HepG2 (cell line): ENCODE data around the gene CACNA1C. TPM values are rescaled to one million over a fixed set of nuclear protein-coding genes. Genes with fewer than 3 reads are reported as not detected.

Source experiments
- ATAC-seq: fragments of 200-7000 bp; cut with Tn5 transposase; 3 replicates; pipeline ENCODE4 v1.9.1; 2020; ENCODE audit warnings: mild to moderate bottlenecking, moderate library complexity
- BruUV-seq: library from RNA; stranded (reverse); fragments of 400-500 nt; replicated peaks from 2 replicates; lab custom pipeline; 2021; lab: Mats Ljungman, UMichigan
- CTCF ChIA-PET: fragments of 300-600 bp; formaldehyde crosslinking; extraction: SDS; loops from one replicate; lab custom pipeline; 2021; ENCODE audit warnings: low total read pairs, inconsistent platforms, low intra/inter-chr PET ratio; lab: Yijun Ruan, JAX
- POLR2A ChIA-PET: fragments of 350-600 bp; sonication (Branson Sonifier 250); formaldehyde crosslinking; loops from one replicate; lab custom pipeline; 2020; ENCODE audit warnings: antibody characterized with exemption, inconsistent platforms; lab: Yijun Ruan, JAX
- DNase-seq: peaks from one replicate; pipeline ENCODE4 v3.0.0-alpha.2; 2015; ENCODE audit warnings: low spot score
- FAIRE-seq: peaks from 3 replicates; lab custom pipeline; 2011; peaks lifted over from hg19 to GRCh38; lab: Jason Lieb, UNC
- H2AFZ ChIP-seq: one replicate; pipeline ENCODE4 v1.6.1; 2011; ENCODE audit warnings: low read length, inconsistent platforms
- H3K27ac ChIP-seq: fragments of 300-600 bp; 3 replicates; pipeline ENCODE4 v1.8.0; 2011; ENCODE audit warnings: mixed run types, mild to moderate bottlenecking, mixed read lengths, low read length, inconsistent platforms; ENCODE audit not compliant: insufficient read depth; ENCODE audit errors: extremely low read length
- H3K27me3 ChIP-seq, 2 experiments: fragments of 200-600 bp in 1 of 2; 2 replicates in 1 of 2; 3 replicates in 1 of 2; pipeline versions ENCODE4 v1.6.0 to v1.8.0; 2011; ENCODE audit warnings: low read length in 2 of 2, mild to moderate bottlenecking in 2 of 2, moderate library complexity in 2 of 2, inconsistent platforms in 1 of 2; ENCODE audit not compliant: insufficient read depth in 2 of 2, control insufficient read depth in 1 of 2
- H3K36me3 ChIP-seq, 2 experiments: fragments of 200-600 bp in 1 of 2; replicated peaks in 1 of 2; 2 replicates in 1 of 2; 3 replicates in 1 of 2; pipeline versions ENCODE4 v1.5.1 to v1.8.0; 2011; ENCODE audit warnings: low read length in 2 of 2, inconsistent platforms in 1 of 2; ENCODE audit not compliant: insufficient read depth in 2 of 2, control insufficient read depth in 1 of 2
- H3K4me1 ChIP-seq: 2 replicates; pipeline ENCODE4 v1.5.1; 2012; ENCODE audit warnings: low read length, inconsistent platforms; ENCODE audit not compliant: insufficient read depth
- H3K4me2 ChIP-seq: 2 replicates; pipeline ENCODE4 v1.6.0; 2011; ENCODE audit warnings: low read depth, low read length, inconsistent platforms
- H3K4me3 ChIP-seq, 3 experiments: fragments of 200-600 bp in 1 of 3; sonication (generic), shearing (Covaris generic) in 1 of 3; replicated peaks in 1 of 3; 2 replicates each; pipeline ENCODE4 v1.5.1; 2011 to 2016; ENCODE audit warnings: low read length in 3 of 3, inconsistent platforms in 2 of 3, low read depth in 2 of 3, mild to moderate bottlenecking in 2 of 3, control low read depth in 1 of 3, mixed read lengths in 1 of 3; ENCODE audit not compliant: insufficient read depth in 1 of 3
- H3K79me2 ChIP-seq: one replicate; pipeline ENCODE4 v1.6.1; 2011; ENCODE audit warnings: low read length, inconsistent platforms; ENCODE audit not compliant: insufficient read depth
- H3K9ac ChIP-seq: 2 replicates; pipeline ENCODE4 v1.6.0; 2011; ENCODE audit warnings: mild to moderate bottlenecking, low read depth, low read length, inconsistent platforms; ENCODE audit not compliant: insufficient read depth
- H3K9me3 ChIP-seq: 2 replicates; pipeline ENCODE4 v1.5.1; 2012; ENCODE audit warnings: mild to moderate bottlenecking, low read length
- H4K20me1 ChIP-seq: 2 replicates; pipeline ENCODE4 v1.6.0; 2011; ENCODE audit warnings: inconsistent platforms, mild to moderate bottlenecking, low read length, moderate library complexity; ENCODE audit not compliant: insufficient read depth
- CHD2 ChIP-seq: IDR thresholded peaks from 2 replicates; pipeline ENCODE4 v1.6.1; 2011; ENCODE audit warnings: low read depth, low read length, improper control_type of control experiment
- ELF1 ChIP-seq: sonication (generic); formaldehyde crosslinking; IDR thresholded peaks from 2 replicates; pipeline ENCODE4 v1.4.0; 2020; ENCODE audit warnings: missing genetic modification reagents
- JUN ChIP-seq: sonication (generic); formaldehyde crosslinking; IDR thresholded peaks from 2 replicates; pipeline ENCODE4 v1.4.0; 2020; ENCODE audit warnings: mild to moderate bottlenecking, missing genetic modification reagents
- KLF13 ChIP-seq: sonication (generic); formaldehyde crosslinking; IDR thresholded peaks from 2 replicates; pipeline ENCODE4 v1.4.0; 2020; ENCODE audit warnings: mild to moderate bottlenecking, missing genetic modification reagents
- MEIS2 ChIP-seq: sonication (generic); formaldehyde crosslinking; IDR thresholded peaks from 2 replicates; pipeline ENCODE4 v1.9.0; 2021; ENCODE audit warnings: mild to moderate bottlenecking, missing genetic modification reagents
- MTA1 ChIP-seq: sonication (generic); formaldehyde crosslinking; IDR thresholded peaks from 2 replicates; pipeline ENCODE4 v1.4.0; 2020; ENCODE audit warnings: missing genetic modification reagents, mild to moderate bottlenecking, borderline replicate concordance
- NR3C1 ChIP-seq: sonication (generic); formaldehyde crosslinking; IDR thresholded peaks from 2 replicates; pipeline ENCODE4 v1.4.0; 2020; ENCODE audit warnings: missing genetic modification reagents
- PAWR ChIP-seq: sonication (generic); formaldehyde crosslinking; IDR thresholded peaks from 2 replicates; pipeline ENCODE4 v1.4.0; 2020; ENCODE audit warnings: missing genetic modification reagents, mild to moderate bottlenecking, borderline replicate concordance
- PAXIP1 ChIP-seq: sonication (generic); formaldehyde crosslinking; conservative IDR thresholded peaks from 2 replicates; pipeline ENCODE4 v1.4.0; 2020; ENCODE audit warnings: mild to moderate bottlenecking, missing genetic modification reagents, moderate library complexity
- RORA ChIP-seq: sonication (generic); formaldehyde crosslinking; IDR thresholded peaks from 2 replicates; pipeline ENCODE4 v1.5.0; 2020; ENCODE audit warnings: mild to moderate bottlenecking, missing genetic modification reagents, moderate library complexity
- XBP1 ChIP-seq: sonication (generic); formaldehyde crosslinking; IDR thresholded peaks from 2 replicates; pipeline ENCODE4 v1.5.0; 2020; ENCODE audit warnings: missing genetic modification reagents
- ZBTB14 ChIP-seq: sonication (generic); formaldehyde crosslinking; IDR thresholded peaks from 2 replicates; pipeline ENCODE4 v1.4.0; 2020; ENCODE audit warnings: missing genetic modification reagents
- ZNF44 ChIP-seq: sonication (generic); formaldehyde crosslinking; IDR thresholded peaks from 2 replicates; pipeline ENCODE4 v1.5.1; 2020; ENCODE audit warnings: mild to moderate bottlenecking, missing genetic modification reagents
- ZNF512B ChIP-seq: sonication (generic); formaldehyde crosslinking; IDR thresholded peaks from 2 replicates; pipeline ENCODE4 v1.5.1; 2020; ENCODE audit warnings: missing genetic modification reagents, mild to moderate bottlenecking, borderline replicate concordance
- ZNF589 ChIP-seq: sonication (generic); formaldehyde crosslinking; conservative IDR thresholded peaks from 2 replicates; pipeline ENCODE4 v1.8.0; 2022; ENCODE audit warnings: mild to moderate bottlenecking, moderate library complexity, missing genetic modification reagents
- ZNF709 ChIP-seq: sonication (generic); formaldehyde crosslinking; IDR thresholded peaks from 2 replicates; pipeline ENCODE4 v1.5.0; 2020; ENCODE audit warnings: mild to moderate bottlenecking, missing genetic modification reagents
- ZNF879 ChIP-seq: sonication (generic); formaldehyde crosslinking; IDR thresholded peaks from 2 replicates; pipeline ENCODE4 v1.8.1; 2023; ENCODE audit warnings: missing genetic modification reagents
- WGBS: methylation state at CpG from one replicate; pipeline ENCODE4 v1.1.6; 2017; ENCODE audit warnings: low lambda C conversion rate; 5-methylcytosine and 5-hydroxymethylcytosine counted together
- in situ Hi-C: cut with HindIII; loops from 2 replicates; pipeline ENCODE4 v1.10.0; 2017; ENCODE audit warnings: low pct_unique_long_range_greater_than_20kb; ENCODE audit not compliant: extremely low pct_ligation_motif_present
- intact Hi-C: fragments of 100-400 bp; cut with micrococcal nuclease; formaldehyde crosslinking; loops from one replicate; pipeline ENCODE4 v1.10.0; 2022; ENCODE audit not compliant: unreplicated experiment
- polyA plus RNA-seq, 8 experiments: library from polyadenylated mRNA; depleted of rRNA in 3 of 8; stranded (reverse) in 7 of 8; unstranded in 1 of 8; fragments of >200 nt; fragmentation: Illumina TruSeq in 4 of 8; extraction: Trizol in 4 of 8; gene quantifications; 2 replicates each; pipeline versions ENCODE4 v1.2.1 to v1.2.3, GENCODE V29; 2011 to 2016; ENCODE audit warnings: low read depth in 4 of 8, missing spikeins in 1 of 8, mixed read lengths in 1 of 8; ENCODE audit not compliant: insufficient read depth in 1 of 8
- total RNA-seq, 5 experiments: library from RNA; depleted of rRNA; stranded (reverse); fragments of >200 nt; fragmentation: Illumina TruSeq; extraction: Trizol; gene quantifications; 2 replicates each; pipeline ENCODE4 v1.2.3, GENCODE V29; 2016; ENCODE audit warnings: low read depth in 1 of 5

CACNA1C gene
- total and polyA plus RNA-seq, 2 of the 13 experiments (the other 11 are each of a cell fraction or from before 2014, with no cell fraction given) = not detected

GRCh38 chr12:2447861-2448260 is 395.1 kb downstream of the CACNA1C start (continued):
- TF ChIP-seq PAXIP1 (CRISPR knock-in tag) (no peak), CHD2 (no peak), MTA1 (CRISPR knock-in tag) (no peak), ZNF589 (CRISPR knock-in tag) (no peak), RORA (no peak), MEIS2 (CRISPR knock-in tag) (no peak), ZNF44 (CRISPR knock-in tag) (no peak)
- TF ChIP-seq, all 625 proteins: peak for 0

- H3K4me1 ChIP-seq = no peaks in the 10 kb centered on the region
- 19% methylated on average over 6 of the region's 6 CpGs for WGBS
- DNase-seq (no peak), FAIRE-seq (no peak), ATAC-seq (no peak)
- no peak overlapping the region for H3K4me3 ChIP-seq
- no peaks in the 10 kb centered on the region for H3K79me2 ChIP-seq
- H3K9ac ChIP-seq = no peak overlapping the region
- no TSS peak for BruUV-seq
- in situ Hi-C loops (no loop called here), intact Hi-C loops (no loop called here)
- ChIA-PET POLR2A (no interaction called here), CTCF (no interaction called here)
- no peak overlapping the region for H3K4me2 ChIP-seq
- peaks cover 8 to 38% of the 10 kb centered on the region in 2 experiments; a peak in 4 of 5 replicates for H3K27me3 ChIP-seq
- no peak overlapping the region for H3K27ac ChIP-seq
- H4K20me1 ChIP-seq = no peaks in the 10 kb centered on the region
- no peaks in the 10 kb centered on the region for H3K9me3 ChIP-seq
- H3K36me3 ChIP-seq = no peaks in the 10 kb centered on the region
- no peak overlapping the region for H2AFZ ChIP-seq
- no peak for TF ChIP-seq PAWR (CRISPR knock-in tag)
- TF ChIP-seq ZBTB14 (CRISPR knock-in tag) = no peak
- TF ChIP-seq ELF1 (CRISPR knock-in tag) = no peak
- TF ChIP-seq ZNF879 (CRISPR knock-in tag) = no peak
- no peak for TF ChIP-seq ZNF709 (CRISPR knock-in tag)
- TF ChIP-seq ZNF512B (CRISPR knock-in tag) = no peak
- TF ChIP-seq NR3C1 (CRISPR knock-in tag) = no peak
- no peak for TF ChIP-seq KLF13 (CRISPR knock-in tag)
- TF ChIP-seq XBP1 (CRISPR knock-in tag) = no peak
- TF ChIP-seq JUN (CRISPR knock-in tag) = no peak
Observed at GRCh38 chr12:2449586-2449985, 396.8 kb downstream of the CACNA1C start.
